GM10248 (cell line): ENCODE results near the gene PIGBOS1.
"Not testable (repeated sequence)": the region's sequence is repeated elsewhere in the genome, so short reads cannot be mapped to it uniquely, and the experiment has no call there.

ENCODE experiments used
- CTCF ChIA-PET: fragments of 300-600 bp; sonication (Branson Sonifier 250); formaldehyde crosslinking; extraction: SDS; loops from one replicate; lab custom pipeline; 2021; ENCODE audit warnings: antibody characterized with exemption; lab: Yijun Ruan, JAX
- POLR2A ChIA-PET: fragments of 350-650 bp; sonication (Branson Sonifier 250); formaldehyde crosslinking; extraction: SDS; loops from one replicate; lab custom pipeline; 2020; ENCODE audit warnings: antibody characterized with exemption; lab: Yijun Ruan, JAX
- DNase-seq: peaks from one replicate; pipeline ENCODE4 v3.0.0; 2012; ENCODE audit errors: extremely low spot score
- CTCF ChIP-seq: IDR thresholded peaks from 2 replicates; pipeline ENCODE4 v1.5.1; 2012; ENCODE audit warnings: mild to moderate bottlenecking, low read depth; ENCODE audit errors: extremely low read depth, missing control alignments, control extremely low read depth

Gene PIGBOS1

GRCh38 chr15:55320963-55321362 lies 2.0 kb upstream of the PIGBOS1 start:
- no peak for DNase-seq
- ChIA-PET CTCF (no interaction called here), POLR2A (no interaction called here)
- TF ChIP-seq CTCF: no peak

GRCh38 chr15:55320238-55320550 lies 1.3 kb upstream of the PIGBOS1 start:
- DNase-seq: no peak
- CTCF ChIA-PET: interaction anchor here (2.4 kb wide), 1 partner anchor 88 kb away, joined by 8 read pairs; the partner anchor contains the start of genes CCPG1 and PIERCE2
- POLR2A ChIA-PET: no interaction called here
- no peak for TF ChIP-seq CTCF

GRCh38 chr15:55319537-55320237 lies 764 bp upstream of the PIGBOS1 start:
- peak; percentile 57 for DNase-seq
- POLR2A ChIA-PET: interaction anchor here (0.8 to 1.2 kb wide), 2 partner anchors 18 to 123 kb away, joined by 3 read pairs; partner anchors contain the start of gene RSL24D1
- CTCF ChIA-PET: interaction anchor here (1.0 to 2.4 kb wide), 4 partner anchors 19 to 120 kb away, joined by 3 to 8 read pairs (median 4); partner anchors contain the start of genes CCPG1 and PIERCE2
- no peak for TF ChIP-seq CTCF

GRCh38 chr15:55302801-55303200 lies 16.1 kb downstream of the PIGBOS1 start:
- DNase-seq, POLR2A ChIA-PET, CTCF ChIA-PET: not testable (repeated sequence)

GRCh38 chr15:55297315-55297714 lies 21.6 kb downstream of the PIGBOS1 start:
- ChIA-PET CTCF (interaction anchor here (1.5 kb wide), 1 partner anchor 21 kb away, joined by 3 read pairs; no protein-coding TSS in a partner anchor), POLR2A (no interaction called here)
- DNase-seq: no peak
- TF ChIP-seq CTCF: no peak

- CTCF ChIA-PET: interaction anchor here (0.7 to 2.2 kb wide), 32 partner anchors 9 to 145 kb away, joined by 3 to 33 read pairs (median 3); partner anchors contain the start of genes CCPG1, PIERCE2, PIGB and PIGBOS1
- TF ChIP-seq CTCF: peak; percentile 91
- POLR2A ChIA-PET: interaction anchor here (1.2 kb wide), 1 partner anchor 73 kb away, joined by 4 read pairs; no protein-coding TSS in a partner anchor
- DNase-seq: peak; percentile 84
Observed at GRCh38 chr15:55290528-55291057, 28.3 kb downstream of the PIGBOS1 start.

GRCh38 chr15:55289746-55290527 lies 29.0 kb downstream of the PIGBOS1 start, which contains the start of gene RAB27A:
TSS of gene RAB27A (minus strand) at chr15:55289813. CDS start at chr15:55234934, 54,879 bp downstream.
- POLR2A ChIA-PET: interaction anchor here (1.2 kb wide), 1 partner anchor 73 kb away, joined by 4 read pairs; no protein-coding TSS in a partner anchor
- CTCF ChIA-PET: interaction anchor here (0.9 to 1.9 kb wide), 15 partner anchors 8 to 145 kb away, joined by 3 to 33 read pairs (median 5); partner anchors contain the start of genes CCPG1, PIERCE2 and RSL24D1

More at GRCh38 chr15:55289746-55290527, 29.0 kb downstream of the PIGBOS1 start, which contains the start of gene RAB27A:
- TF ChIP-seq CTCF: no peak
- DNase-seq: peak; percentile 86
